ENCODE measurements around the gene RASSF5.
"Not testable (repeated sequence)": the region's sequence is repeated elsewhere in the genome, so short reads cannot be mapped to it uniquely, and the experiment has no call there.

The RASSF5 gene

GRCh38 chr1:206477110-206477509, 30.2 kb upstream of the RASSF5 start:
- DNase-seq, result no peak

DNA sequence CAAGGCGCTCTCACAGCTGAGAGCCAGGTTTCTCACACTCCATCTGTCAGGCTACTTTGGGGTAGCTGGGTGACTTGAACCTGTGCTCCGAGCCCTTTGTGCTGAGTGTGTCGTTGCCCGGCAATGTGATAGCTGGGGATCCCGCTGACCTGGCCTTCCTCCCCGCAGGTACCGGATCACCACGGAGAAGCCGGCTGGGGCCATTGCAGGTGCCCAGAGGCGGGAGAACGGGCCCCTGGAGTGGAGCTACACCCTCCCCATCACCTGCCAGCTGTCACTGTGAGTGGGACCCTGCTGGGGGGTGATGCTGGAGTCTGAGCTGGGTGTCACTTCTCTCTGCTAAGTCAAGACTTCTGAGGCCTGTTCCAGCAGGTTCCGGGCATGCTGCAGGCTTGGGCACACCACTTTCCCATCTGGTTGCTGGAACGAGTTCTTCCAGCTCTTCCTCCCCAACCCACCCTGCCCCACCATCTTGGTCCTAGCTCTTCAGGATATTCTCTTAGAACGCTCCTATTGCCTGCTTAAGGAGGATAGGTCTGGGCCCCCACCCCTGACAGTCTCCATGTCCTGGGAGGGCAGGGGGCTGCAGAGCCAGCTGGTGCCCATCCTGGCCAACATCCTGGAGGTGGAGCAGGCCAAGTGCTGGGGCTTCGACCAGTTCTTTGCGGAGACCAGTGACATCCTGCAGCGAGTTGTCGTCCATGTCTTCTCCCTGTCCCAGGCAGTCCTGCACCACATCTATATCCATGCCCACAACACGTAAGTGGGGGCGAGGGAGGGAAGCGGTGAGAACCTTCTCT, 29.6 kb upstream of the RASSF5 start:
- DNase-seq, result no peak

- no peak for DNase-seq
Measured at GRCh38 chr1:206478746-206479145, 28.6 kb upstream of the RASSF5 start.

DNA sequence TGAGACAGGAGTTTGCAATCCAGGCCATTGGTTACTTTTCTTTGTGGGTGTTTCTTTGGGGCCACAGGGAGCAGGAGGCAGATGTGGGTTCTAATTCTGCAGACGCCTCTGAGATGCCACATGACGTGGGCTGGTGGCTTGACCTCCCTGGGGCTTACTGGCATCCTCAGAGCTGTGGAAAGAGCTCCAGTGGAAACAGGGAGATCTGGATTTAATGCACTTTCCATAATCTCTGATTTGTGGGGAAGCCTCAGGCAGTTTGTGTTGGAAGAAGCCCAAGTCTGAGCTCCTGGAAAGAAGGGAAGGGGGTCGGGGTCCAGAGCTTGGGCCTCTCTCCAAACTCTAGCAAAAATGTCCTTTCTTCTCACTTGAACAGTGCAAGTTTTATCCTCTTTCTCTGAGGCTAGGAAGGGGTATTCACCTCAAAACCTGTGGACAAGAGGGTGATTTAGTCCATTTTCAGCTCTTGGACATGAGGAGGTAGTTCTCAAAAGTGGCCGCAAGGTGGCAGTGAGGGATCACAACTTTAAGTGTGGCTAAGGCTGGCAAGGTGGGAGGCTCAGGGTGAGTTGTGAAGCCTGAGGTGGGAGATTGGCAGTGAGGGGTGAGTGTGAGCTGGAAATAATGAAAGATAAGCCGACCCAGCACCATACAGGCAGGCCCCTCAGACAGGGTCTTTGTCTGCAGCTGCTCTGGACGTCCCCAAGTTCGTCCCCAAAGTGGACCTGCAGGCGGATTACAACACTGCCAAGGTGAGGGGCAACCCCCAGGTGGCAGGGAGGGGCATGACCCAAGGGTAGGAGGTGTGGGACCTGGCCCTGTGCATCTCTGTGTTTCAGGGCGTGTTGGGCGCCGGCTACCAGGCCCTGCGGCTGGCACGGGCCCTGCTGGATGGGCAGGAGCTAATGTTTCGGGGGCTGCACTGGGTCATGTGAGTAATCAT, 27.9 kb upstream of the RASSF5 start:
- peak; percentile 63 for DNase-seq

GRCh38 chr1:206480211-206480610, 27.1 kb upstream of the RASSF5 start:
- DNase-seq, result no peak

DNA sequence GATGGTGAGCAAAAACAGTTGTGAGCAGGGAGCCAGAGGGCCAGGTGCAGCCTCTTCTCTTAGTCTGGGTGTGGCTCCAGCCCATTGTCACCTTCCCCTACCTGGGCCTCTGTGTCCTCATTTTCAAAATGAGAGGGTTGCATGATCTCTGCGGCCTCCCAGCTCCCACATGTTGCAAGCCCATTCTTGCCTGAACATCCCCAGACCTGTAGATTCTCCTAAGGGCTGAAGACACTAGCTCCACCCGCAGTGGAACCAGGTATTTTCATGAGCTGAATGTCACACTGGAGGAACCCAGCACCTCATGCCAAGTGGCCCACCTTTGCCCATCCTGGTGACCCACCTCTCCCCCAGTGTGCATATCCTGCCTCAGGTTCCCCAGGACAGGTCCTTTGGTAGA, 24.7 kb upstream of the RASSF5 start:
- DNase-seq, result peak; percentile 36

DNA sequence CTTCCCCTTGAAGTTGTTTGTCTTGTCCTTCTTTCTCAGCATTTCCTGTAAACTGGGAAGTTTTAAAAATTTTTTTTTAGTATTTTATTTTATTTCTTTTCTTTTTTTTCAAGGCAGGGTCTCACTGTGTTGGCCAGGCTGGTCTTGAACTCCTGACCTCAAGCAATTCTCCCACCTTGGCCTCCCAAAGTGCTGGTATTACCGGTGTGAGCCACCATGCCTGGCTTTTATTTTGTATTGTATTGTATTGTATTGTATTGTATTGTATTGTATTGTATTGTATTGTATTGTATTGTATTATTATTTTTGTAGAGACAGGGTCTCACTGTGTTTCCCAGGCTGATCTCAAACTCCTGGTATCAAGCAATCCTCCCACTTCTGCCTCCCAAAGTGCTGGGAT, 23.5 kb upstream of the RASSF5 start:
- not testable (repeated sequence) for DNase-seq

- DNase-seq, result no peak
Measured at GRCh38 chr1:206484901-206485300, 22.4 kb upstream of the RASSF5 start.

GRCh38 chr1:206486995-206487788, 20.1 kb upstream of the RASSF5 start:
- no peak for DNase-seq

DNA sequence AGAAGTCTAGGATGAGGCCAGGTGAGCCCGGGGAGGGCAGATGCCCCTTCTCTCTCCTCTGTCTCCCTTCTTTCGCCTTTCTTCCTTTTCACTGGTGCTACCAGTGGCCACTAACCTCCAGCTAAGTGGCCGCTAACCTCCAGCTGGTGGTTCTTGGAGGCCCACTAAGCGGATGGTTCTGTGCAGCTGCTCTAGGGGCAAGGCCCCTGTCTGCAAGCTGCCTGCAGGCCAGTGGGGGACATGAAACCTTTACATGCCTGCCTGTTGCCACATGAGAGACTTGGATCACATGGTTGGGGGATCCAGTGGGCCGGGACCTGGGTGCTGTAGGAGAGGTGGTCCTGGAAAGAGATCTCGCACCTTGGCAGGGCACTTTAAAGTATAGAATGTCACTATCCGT, 19.4 kb upstream of the RASSF5 start:
- no peak for DNase-seq

DNA sequence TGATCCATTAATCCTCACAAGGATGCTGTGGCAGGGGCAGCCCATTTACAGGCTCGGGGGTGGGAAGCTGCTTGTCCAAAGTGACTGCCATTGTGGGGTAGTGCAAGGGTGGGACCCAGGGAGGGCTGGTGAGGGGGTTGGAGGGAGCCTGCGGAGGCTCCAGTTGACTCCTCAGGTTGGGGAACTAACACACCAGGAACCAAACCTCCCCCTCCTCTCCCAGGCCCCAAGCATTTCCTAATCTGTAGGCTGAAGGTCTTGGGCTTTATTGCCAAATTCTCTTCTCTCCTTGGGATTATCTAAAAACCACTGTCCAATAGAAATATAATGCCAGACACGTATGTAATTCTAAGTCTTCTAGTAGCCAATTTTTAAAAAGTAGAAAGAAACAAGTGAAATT, 18.9 kb upstream of the RASSF5 start:
- no peak for DNase-seq

GRCh38 chr1:206489980-206490770, 17.2 kb upstream of the RASSF5 start:
- DNase-seq, result peak; percentile 75

DNA sequence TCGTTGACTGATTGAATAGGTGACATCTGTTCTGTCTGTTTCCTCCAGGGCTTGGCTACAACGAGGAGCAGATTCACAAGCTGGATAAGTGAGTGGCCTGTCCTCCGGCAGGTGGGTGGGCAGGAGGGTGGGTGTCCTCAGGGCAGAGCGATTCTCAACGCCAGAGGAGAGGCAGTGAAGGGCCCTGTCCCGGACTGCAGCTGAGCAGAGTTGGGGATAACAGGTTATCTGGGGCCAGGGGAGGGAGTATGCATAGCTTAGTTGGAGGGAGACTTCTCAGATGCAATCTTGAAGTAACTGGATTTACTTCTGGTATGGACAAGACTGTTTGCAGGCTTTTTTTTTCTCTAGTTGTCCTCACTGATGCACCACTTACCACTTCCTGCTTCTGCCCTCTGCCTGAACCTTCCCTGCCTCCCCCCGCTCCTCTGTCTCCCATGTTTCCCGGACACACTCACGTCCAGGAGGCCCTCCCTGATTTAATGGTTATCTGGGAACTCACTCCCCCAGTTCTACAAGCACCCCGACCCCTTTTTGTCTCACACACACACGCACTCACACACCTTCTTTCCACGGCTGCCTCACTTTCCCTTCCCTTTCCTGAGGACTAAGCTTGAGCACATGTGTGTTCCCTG, 16.4 kb upstream of the RASSF5 start:
- no peak for DNase-seq

GRCh38 chr1:206491616-206492015, 15.7 kb upstream of the RASSF5 start:
- no peak for DNase-seq

GRCh38 chr1:206492589-206492988, 14.7 kb upstream of the RASSF5 start:
- no peak for DNase-seq

DNA sequence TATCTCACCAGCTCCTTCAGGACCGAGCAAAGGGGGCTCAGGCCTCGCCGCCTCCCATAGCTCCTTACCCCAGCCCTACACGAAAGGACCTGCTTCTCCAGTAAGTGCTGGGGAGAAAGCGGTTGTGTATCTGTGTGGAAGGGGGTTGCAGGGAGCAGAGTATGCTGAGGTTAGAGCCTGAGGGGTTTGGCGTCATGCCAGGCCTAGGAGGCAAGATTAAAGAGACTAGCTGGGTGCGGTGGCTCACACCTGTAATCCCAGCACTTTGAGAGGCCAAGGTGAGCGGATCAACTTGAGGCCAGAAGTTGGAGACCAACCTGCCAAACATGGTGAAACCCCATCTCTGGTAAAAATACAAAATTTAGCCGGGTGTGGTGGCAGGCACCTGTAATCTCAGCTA, 14.1 kb upstream of the RASSF5 start:
- no peak for DNase-seq

GRCh38 chr1:206495011-206495461, 12.3 kb upstream of the RASSF5 start:
- no peak for DNase-seq

GRCh38 chr1:206495493-206496046, 11.8 kb upstream of the RASSF5 start:
- no peak for DNase-seq

- peak; percentile 13 for DNase-seq
Measured at GRCh38 chr1:206496131-206496793, 11.1 kb upstream of the RASSF5 start.

- no peak for DNase-seq
Measured at GRCh38 chr1:206497363-206497762, 10.0 kb upstream of the RASSF5 start.

DNA sequence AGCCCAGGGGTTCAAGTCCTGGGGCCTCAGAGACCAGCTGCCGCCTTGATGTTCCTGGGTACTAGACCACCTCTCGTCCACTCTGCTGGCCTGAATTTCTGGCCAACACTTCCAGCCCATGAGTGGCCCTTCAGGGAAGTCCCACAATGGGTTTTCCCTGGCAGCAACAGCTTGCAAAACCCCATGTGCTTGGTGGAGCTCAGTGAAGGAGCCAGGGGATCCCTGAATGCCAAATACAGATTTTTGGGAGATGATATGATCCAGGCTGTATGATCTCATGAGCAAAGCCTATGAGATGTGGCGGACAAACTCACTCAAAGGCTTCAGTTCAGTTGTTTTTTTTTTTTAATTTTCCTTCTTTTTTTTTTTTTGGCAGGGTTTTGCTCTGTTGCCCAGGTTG, 9.6 kb upstream of the RASSF5 start:
- no peak for DNase-seq

Measured in NCI-H1105 (cell line).